GM23338 (cell line): ENCODE data around the gene PDK3. TPM values are rescaled to one million over a fixed set of nuclear protein-coding genes. Genes with fewer than 3 reads are reported as not detected.

Source experiments
- ATAC-seq: fragments of 200-7000 bp; cut with Tn5 transposase; 3 replicates; pipeline ENCODE4 v1.9.1; 2020
- DNase-seq: peaks from one replicate; pipeline ENCODE4 v3.0.0-alpha.2; 2015; ENCODE audit warnings: low spot score
- H2AFZ ChIP-seq: fragments of 200-600 bp; sonication (generic); 2 replicates; pipeline ENCODE4 v1.8.0; 2016; ENCODE audit warnings: antibody characterized with exemption, mild to moderate bottlenecking, moderate library complexity
- H3F3A ChIP-seq: fragments of 200-600 bp; sonication (generic); replicated peaks from 2 replicates; pipeline ENCODE4 v1.8.0; 2017; ENCODE audit warnings: antibody characterized with exemption, mixed run types, low read depth
- H3K27ac ChIP-seq: fragments of 200-600 bp; sonication (generic); 2 replicates; pipeline ENCODE4 v1.6.1; 2016; ENCODE audit warnings: low read depth
- H3K27me3 ChIP-seq: fragments of 200-600 bp; sonication (generic); 2 replicates; pipeline ENCODE4 v1.8.0; 2016; ENCODE audit warnings: mild to moderate bottlenecking, mixed run types, moderate library complexity; ENCODE audit not compliant: insufficient read depth
- H3K36me3 ChIP-seq: fragments of 200-600 bp; sonication (generic); 2 replicates; pipeline ENCODE4 v1.8.0; 2016; ENCODE audit warnings: mild to moderate bottlenecking; ENCODE audit not compliant: insufficient read depth
- H3K4me1 ChIP-seq: fragments of 200-600 bp; sonication (generic); 2 replicates; pipeline ENCODE4 v1.8.0; 2016; ENCODE audit warnings: mild to moderate bottlenecking, moderate library complexity; ENCODE audit not compliant: insufficient read depth
- H3K4me2 ChIP-seq: fragments of 200-600 bp; sonication (generic); 2 replicates; pipeline ENCODE4 v1.7.1; 2017; ENCODE audit warnings: mixed run types
- H3K4me3 ChIP-seq: fragments of 200-600 bp; sonication (generic); 2 replicates; pipeline ENCODE4 v1.6.1; 2016; ENCODE audit warnings: mixed run types
- H3K79me2 ChIP-seq: fragments of 200-600 bp; sonication (generic); replicated peaks from 2 replicates; pipeline ENCODE4 v1.8.0; 2017; ENCODE audit warnings: mild to moderate bottlenecking; ENCODE audit not compliant: insufficient read depth
- H3K9me2 ChIP-seq: fragments of 200-600 bp; sonication (generic); 2 replicates; pipeline ENCODE4 v1.8.0; 2017; ENCODE audit not compliant: insufficient read depth
- H4K20me1 ChIP-seq: fragments of 200-600 bp; sonication (generic); replicated peaks from 2 replicates; pipeline ENCODE4 v1.8.0; 2017; ENCODE audit warnings: mild to moderate bottlenecking; ENCODE audit not compliant: insufficient read depth
- H3K27ac Mint-ChIP-seq: 2 replicates; pipeline ENCODE4 v1.8.0; 2020; ENCODE audit warnings: inconsistent platforms, mild to moderate bottlenecking, moderate library complexity, mixed read lengths
- H3K27me3 Mint-ChIP-seq: 3 replicates; pipeline ENCODE4 v1.8.0; 2022; ENCODE audit warnings: low read depth, mild to moderate bottlenecking, moderate library complexity, mixed read lengths, inconsistent platforms; ENCODE audit not compliant: insufficient read depth, poor library complexity
- H3K36me3 Mint-ChIP-seq: 3 replicates; pipeline ENCODE4 v1.8.0; 2021; ENCODE audit warnings: low read depth, mild to moderate bottlenecking, inconsistent platforms, moderate library complexity, mixed read lengths
- H3K4me1 Mint-ChIP-seq: 3 replicates; pipeline ENCODE4 v1.8.0; 2020; ENCODE audit warnings: mild to moderate bottlenecking, inconsistent platforms, mixed read lengths
- H3K4me3 Mint-ChIP-seq: 3 replicates; pipeline ENCODE4 v1.8.0; 2021; ENCODE audit warnings: moderate library complexity, mild to moderate bottlenecking, inconsistent platforms, mixed read lengths
- H3K9me3 Mint-ChIP-seq: 3 replicates; pipeline ENCODE4 v1.8.0; 2020; ENCODE audit warnings: moderate library complexity, mild to moderate bottlenecking, inconsistent platforms, mixed read lengths
- ETS1 ChIP-seq: IDR thresholded peaks from 2 replicates; pipeline ENCODE4 v1.6.1; 2016; ENCODE audit warnings: antibody characterized with exemption
- JUNB ChIP-seq: IDR thresholded peaks from one replicate; pipeline ENCODE4 v1.6.1; 2016; ENCODE audit warnings: antibody characterized with exemption; ENCODE audit not compliant: unreplicated experiment
- NANOG ChIP-seq: IDR thresholded peaks from 2 replicates; pipeline ENCODE4 v1.6.1; 2016; ENCODE audit warnings: antibody characterized with exemption, borderline replicate concordance
- POLR2AphosphoS5 ChIP-seq: IDR thresholded peaks from 2 replicates; pipeline ENCODE4 v1.6.1; 2016; ENCODE audit warnings: antibody characterized with exemption, low read depth
- ZNF462 ChIP-seq: fragments of 250-450 bp; sonication (Bioruptor Pico); IDR thresholded peaks from 2 replicates; pipeline ENCODE4 v1.5.0; 2020; ENCODE audit warnings: mild to moderate bottlenecking, moderate library complexity
- polyA plus RNA-seq: library from polyadenylated mRNA; unstranded; fragments of >200 nt; fragmentation: Nextera tagmentation; extraction: Ambion mirVana; gene quantifications from 2 replicates; pipeline ENCODE4 v1.2.1, GENCODE V29; 2016
- total RNA-seq: library from RNA; depleted of rRNA; stranded (reverse); fragments of >200 nt; shearing (Covaris generic); gene quantifications from 2 replicates; pipeline ENCODE4 v1.2.3, GENCODE V29; 2014

PDK3 gene
- total and polyA plus RNA-seq, 2 experiments from 2014 or later: 35.7 to 51.2 TPM

GRCh38 chrX:24426340-24426913, 38.7 kb upstream of the PDK3 start:
- Histone ChIP-seq H3K4me3 (no peak overlapping the region), H3K4me2 (no peak overlapping the region), H3K36me3 (no peaks in the 10 kb centered on the region), H3K9me2 (no peaks in the 10 kb centered on the region), H3K27me3 (no peaks in the 10 kb centered on the region), H2AFZ (no peak overlapping the region; the same call in 1 of the 2 replicates), H3F3A (no peaks in the 10 kb centered on the region), H3K79me2 (no peaks in the 10 kb centered on the region), H3K27ac (no peak overlapping the region), H4K20me1 (no peaks in the 10 kb centered on the region), H3K4me1 (no peaks in the 10 kb centered on the region; the same call in 1 of the 2 replicates)
- Mint-ChIP-seq H3K9me3 (no peaks in the 10 kb centered on the region), H3K4me3 (no peak overlapping the region; the same call in 2 of the 3 replicates), H3K36me3 (no peaks in the 10 kb centered on the region), H3K27ac (no peak overlapping the region), H3K27me3 (peaks cover 4% of the 10 kb centered on the region), H3K4me1 (peaks cover 13% of the 10 kb centered on the region)
- TF ChIP-seq POLR2AphosphoS5: no peak
- TF ChIP-seq ETS1: no peak
- TF ChIP-seq NANOG: no peak
- no peak for TF ChIP-seq ZNF462
- TF ChIP-seq JUNB: no peak
- DNase-seq: peak; percentile 50
- peak; percentile 81 for ATAC-seq
